IPS DF 4.7 (cell line): Measurements from ENCODE around the gene BHLHA9.

Experiments
- DNase-seq: peaks from one replicate; pipeline ENCODE4 v3.0.0-alpha.2; 2013; ENCODE audit warnings: low spot score; ENCODE audit errors: extremely low read depth

BHLHA9 gene

GRCh38 chr17:1255041-1255440 lies 15.2 kb upstream of the BHLHA9 start:
- DNase-seq, result no peak

DNA sequence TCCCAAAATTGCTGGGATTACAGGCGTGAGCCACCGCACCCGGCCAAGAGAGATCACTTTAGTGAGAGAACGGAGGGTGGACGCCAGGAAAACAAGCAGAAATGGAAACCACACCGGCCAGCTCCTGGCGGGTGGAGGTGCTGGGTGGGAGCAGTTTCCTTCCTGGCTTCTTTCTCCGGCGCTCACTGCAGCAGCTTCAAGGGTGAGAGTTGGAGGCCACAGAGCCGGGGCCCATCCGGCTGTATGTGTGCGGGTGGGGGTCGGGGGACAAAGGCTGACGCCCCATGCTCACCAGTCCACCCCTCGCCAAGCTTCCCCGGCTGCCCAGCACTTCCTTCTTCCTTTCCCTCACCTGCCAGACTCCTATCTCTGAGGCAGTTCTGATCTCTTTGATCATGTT lies 13.5 kb upstream of the BHLHA9 start:
- no peak for DNase-seq

DNA sequence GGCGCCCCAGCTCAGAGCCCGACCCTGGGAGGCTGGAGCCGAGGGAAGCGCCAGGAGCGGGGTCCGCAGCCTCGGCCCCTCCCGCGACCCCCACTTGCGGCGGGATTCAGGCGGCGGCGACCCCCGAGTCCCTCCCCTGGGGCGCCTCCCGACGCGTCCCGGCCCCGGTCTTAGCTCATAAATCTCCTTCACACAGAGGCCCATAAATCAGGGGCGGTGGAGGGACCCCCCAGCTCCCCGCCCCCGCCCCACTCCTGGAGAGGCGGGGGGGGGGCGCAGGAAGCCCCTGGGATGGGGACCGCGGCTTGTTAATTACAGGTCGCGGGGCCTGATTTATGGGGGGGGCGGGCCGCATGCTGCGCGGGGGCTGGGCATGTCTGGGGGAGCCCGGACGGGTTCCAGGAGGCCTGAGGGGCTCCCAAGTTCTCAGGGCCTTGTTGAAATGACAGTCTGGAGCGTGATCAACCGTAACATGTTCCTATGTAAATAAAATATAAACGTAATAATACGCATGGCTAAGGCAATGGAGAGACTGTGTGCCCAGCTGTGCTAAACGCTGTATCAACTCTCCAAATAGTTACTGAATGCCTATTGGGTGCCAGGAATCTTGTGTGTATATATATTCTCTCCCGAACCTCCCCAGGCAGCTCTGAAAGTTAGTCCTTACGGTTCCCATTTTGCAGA lies 10.0 kb upstream of the BHLHA9 start:
- no peak for DNase-seq

- no peak for DNase-seq
Observed at GRCh38 chr17:1260770-1261161, 9.5 kb upstream of the BHLHA9 start.

GRCh38 chr17:1264196-1264595 lies 6.0 kb upstream of the BHLHA9 start:
- no peak for DNase-seq

DNA sequence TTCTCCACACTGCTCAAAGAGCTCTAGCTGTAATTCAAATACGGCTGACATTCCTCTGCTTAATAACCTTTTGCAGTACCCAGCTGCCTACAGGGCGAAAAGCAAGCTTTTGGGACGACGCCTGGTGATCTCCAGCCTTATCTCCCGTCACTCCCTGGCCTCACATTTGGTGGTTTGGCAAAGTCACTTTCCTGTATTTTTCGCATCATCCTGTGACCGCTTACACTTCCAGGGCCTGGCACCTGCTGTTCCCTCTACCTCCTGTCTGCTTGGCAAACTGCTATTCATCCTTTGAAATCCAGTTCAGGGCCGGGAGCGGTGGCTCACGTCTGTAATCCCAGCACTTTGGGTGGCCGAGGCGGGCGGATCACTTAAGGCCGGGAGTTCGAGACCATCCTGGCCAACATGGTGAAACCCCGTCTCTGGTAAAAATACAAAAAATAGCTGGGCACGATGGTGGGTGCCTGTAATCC lies 2.7 kb upstream of the BHLHA9 start:
- no peak for DNase-seq

- no peak for DNase-seq
Observed at GRCh38 chr17:1271030-1271423, 783 bp downstream of the BHLHA9 start.

DNA sequence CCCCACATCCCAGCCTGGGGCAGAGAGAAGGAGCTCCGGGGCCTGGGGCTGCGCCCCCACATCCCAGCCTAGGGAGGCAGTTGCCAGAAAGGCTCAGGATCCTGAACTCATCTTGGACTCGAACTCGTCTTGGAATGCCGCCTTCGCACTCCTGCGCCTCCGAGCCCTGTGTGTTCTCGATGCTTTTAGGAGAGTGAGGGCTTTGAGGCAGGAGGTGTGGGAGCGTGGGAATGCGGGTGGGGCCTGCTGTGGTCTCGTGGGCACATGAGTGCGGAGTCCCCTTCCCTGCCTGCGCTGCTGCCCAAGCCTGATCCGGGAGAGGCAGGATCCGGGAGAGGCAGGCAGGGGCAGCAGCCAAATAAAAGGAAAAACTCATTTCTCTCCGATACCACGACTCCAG lies 1.2 kb downstream of the BHLHA9 start:
- no peak for DNase-seq

DNA sequence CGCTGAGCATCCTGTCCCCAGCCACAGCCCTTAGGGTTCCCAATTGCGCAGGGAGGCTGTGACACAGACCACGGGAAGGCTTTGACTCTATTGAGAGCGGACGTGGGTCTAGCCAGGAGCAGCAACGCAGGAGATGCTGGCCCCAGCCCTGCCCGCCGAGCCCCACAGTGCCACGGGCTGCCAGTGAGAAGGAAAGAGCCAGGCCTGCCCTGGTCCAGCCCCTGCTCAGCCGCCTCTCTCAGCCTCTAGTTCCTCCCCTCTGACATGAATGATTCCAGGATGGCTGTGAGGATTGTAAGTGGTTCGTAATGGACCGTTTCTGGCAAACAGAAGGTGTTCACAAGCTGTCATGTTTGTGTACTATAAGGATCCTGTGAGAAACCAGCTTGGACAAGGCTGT lies 2.5 kb downstream of the BHLHA9 start:
- DNase-seq, result no peak

DNA sequence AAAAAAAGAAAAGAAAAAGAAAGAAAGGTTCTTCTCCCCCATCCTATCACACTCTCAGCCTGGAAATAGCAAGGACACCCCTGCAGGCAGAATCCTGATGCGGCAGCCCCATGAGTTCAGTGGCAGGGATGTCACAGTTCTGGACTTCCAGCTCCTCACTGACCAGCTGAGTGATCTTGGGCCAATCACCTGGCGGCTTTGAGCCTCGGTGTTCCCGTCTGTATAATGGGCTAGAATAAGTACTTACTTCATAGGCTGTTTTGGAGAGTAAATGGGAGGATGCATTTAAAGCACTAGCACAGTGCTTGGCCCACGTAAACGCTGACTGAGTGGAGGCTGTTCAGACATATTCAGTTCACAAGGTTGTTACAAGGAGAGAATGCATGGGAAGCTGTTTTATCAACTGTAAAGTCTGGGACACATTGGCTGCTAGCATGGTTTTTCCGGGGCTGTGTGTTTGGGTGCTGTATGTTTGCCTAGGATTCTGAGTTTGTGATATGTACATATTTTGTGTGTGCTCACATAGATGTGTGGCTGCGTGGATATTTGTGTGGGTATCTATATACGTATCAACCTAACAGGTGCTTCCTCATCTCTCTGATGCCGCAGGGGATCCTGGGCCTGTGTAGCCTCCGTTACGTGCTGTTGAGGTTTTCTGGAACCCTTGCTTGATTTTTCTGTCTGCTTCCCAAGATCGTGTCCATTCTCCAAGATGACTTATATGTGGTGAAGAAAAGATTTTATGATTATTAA lies 3.4 kb downstream of the BHLHA9 start:
- DNase-seq, result no peak

GRCh38 chr17:1274245-1274608 lies 4.0 kb downstream of the BHLHA9 start:
- no peak for DNase-seq

DNA sequence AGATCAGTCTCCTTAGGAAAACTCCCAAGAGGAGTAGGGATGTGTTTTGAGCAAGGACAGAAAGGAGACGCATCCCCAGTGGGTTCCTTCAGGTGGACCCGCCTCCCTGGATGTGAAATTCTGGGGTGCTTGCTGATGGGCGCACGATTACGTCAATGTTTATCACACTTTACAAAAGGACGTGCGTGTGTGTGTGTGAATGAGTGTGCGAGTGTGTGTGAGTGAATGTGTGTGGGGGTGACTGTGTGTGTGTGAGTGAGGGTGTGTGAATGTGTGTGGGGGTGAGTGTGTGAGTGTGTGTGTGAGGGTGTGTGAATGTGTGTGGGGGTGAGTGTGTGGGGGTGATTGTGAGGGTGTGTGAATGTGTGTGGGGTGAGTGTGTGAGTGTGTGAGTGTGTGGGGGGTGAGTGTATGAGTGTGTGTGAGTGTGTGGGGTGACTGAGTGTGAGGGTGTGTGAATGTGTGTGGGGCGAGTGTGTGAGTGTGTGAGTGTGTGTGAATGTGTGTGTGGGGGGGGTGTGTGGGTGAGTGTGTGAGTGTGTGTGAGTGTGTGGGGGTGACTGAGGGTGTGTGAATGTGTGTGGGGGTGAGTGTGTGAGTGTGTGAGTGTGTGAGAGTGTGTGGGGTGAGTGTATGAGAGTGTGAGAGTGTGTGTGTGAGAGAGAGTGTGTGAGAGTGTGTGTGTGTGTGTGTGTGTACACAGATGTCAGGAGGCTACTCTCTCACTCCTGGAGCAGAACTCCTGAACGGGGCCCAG lies 5.1 kb downstream of the BHLHA9 start:
- no peak for DNase-seq

DNA sequence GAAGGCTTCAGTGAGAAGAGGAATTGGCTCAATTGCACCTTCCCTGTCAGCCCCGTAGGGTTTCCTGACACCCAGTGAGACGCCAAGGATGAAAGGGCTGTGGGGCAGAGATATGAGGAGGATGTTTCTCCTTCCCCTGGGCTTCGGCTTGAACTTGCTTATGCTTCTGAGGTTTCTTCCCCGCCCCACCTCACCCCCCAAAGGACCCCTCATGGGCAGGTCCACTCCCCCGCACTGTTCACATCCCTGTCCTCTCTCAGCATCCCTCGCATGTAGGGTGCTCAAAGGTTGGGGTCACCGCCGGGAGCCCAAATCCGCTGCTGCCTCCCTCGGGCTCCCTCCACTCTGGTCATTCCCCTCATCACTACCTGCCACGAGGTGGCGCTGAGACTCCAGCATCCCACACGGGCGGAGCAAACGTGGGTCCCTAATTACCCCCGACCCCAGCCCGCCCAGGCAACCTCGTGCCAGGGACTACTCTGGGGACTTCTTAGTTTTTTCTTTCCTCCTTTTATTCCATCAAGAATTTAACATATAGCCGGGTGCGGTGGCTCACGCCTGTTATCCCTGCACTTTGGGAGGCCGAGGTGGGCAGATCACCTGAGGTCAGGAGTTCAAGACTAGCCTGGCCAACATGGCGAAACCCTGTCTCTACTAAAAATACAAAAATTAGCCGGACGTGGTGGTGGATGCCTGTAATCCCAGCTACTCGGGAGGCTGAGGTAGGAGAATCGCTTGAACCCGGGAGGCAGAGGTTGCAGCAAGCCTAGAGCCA lies 5.9 kb downstream of the BHLHA9 start:
- DNase-seq, result no peak

- DNase-seq, result no peak
Observed at GRCh38 chr17:1280652-1281051, 10.4 kb downstream of the BHLHA9 start.

DNA sequence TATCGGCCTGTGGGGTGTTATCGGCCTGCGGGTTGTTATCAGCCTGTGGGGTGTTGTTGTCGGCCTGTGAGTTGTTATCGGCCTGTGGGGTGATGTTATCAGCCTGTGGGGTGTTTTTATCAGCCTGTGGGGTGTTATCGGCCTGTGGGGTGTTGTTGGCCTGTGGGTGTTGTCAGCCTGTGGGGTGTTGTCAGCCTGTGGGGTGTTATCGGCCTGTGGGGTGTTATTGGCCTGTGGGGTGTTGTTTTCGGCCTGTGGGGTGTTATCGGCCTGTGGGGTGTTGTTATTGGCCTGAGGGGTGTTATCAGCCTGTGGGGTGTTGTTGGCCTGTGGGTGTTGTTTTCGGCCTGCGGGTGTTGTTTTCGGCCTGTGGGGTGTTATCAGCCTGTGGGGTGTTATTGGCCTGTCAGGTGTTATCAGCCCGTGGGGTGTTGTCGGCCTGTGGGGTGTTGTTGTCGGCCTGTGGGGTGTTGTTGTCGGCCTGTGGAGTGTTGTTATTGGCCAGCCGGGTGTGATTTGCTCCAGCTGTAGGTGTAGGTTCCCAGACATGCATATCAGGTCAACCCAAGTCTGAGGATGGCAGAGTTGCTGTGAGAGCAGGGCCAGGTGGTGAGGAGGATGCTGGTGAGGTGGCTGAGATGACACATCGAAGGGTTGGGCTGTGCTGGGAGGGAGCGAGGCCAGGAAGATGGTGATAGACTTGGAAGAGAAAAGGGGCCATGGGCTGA lies 16.3 kb downstream of the BHLHA9 start:
- no peak for DNase-seq

GRCh38 chr17:1289695-1290094 lies 19.5 kb downstream of the BHLHA9 start:
- DNase-seq, result no peak

- DNase-seq, result no peak
Observed at GRCh38 chr17:1290676-1291075, 20.4 kb downstream of the BHLHA9 start.

DNA sequence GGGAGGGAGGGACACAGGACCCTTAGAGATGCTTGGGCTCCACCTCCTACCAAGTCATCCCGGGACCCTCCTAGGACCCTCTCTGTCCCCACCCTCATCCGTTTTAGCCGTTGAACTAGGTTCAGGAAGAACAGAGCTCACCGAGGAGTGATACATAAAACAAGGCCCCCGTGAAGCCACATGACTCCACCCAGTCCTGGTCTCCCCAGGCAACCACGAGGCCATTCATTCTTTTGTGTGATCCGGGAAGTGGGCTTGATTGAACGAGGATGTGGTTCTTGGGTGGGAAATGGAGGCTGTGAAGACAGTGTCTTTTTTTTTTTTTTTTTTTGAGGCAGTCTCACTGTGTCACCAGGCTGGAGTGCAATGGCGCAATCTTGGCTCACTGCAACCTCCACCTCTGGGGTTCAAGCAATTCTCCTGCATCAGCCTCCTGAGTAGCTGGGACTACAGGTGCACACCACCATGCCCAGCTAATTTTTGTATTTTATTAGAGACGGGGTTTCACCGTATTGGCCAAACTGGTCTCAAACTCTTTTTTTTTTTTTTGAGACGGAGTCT lies 24.0 kb downstream of the BHLHA9 start:
- no peak for DNase-seq

DNA sequence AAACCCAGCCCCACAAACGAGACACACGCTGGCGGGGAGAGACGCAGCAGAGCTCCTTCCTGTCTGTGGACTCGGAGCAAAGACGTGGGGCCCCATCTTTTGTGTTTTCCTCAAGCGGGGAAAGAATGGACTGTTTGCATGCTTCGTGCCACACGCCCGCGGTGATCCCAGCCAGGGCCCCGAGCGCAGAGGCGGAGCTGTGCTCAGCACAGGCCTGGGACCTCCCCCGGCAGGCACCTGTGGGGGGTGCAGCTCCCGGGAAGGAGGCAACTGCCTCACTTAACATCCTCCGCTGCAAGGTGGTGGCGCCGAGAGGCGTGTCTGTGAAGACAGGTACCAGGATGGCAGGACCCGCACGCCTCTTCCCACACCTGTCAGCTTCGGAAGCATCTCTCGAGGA lies 28.4 kb downstream of the BHLHA9 start:
- no peak for DNase-seq

- no peak for DNase-seq
Observed at GRCh38 chr17:1299552-1300370, 29.5 kb downstream of the BHLHA9 start.
